K562 treated with DMSO at 1 percent for 24 hours (cell line): ENCODE data around the gene OAF. TPM values are rescaled to one million over a fixed set of nuclear protein-coding genes. Genes with fewer than 3 reads are reported as not detected.

Experiments used
- total RNA-seq: library from RNA; unstranded; fragments of 300-600 nt; gene quantifications from 2 replicates; pipeline ENCODE4 v1.2.3, GENCODE V29; 2022; ENCODE audit warnings: low read depth; ENCODE audit not compliant: insufficient read depth

The OAF gene
- total RNA-seq: 7.0 and 13.2 TPM in 2 replicates

GRCh38 chr11:120210626-120211521, at the start of gene OAF:
TSS of gene OAF (plus strand) at chr11:120211032. CDS start at chr11:120211280, 248 bp downstream.

GRCh38 chr11:120239713-120240640, 29.1 kb downstream of the OAF start, which contains the start of gene POU2F3:
TSS of gene POU2F3 (plus strand) at chr11:120240140. CDS start at chr11:120240344, 204 bp downstream.

Other genes starting within 250 kb of the OAF start
- gene TRIM29, start 72.9 kb upstream of the OAF start, total RNA-seq: 0.45 and 1.3 TPM in 2 replicates
- gene POU2F3, start 29.1 kb downstream of the OAF start, total RNA-seq: not detected in 2 replicates
- 1.1 TPM in 2 replicates for gene TLCD5, start 114.3 kb downstream of the OAF start, total RNA-seq
- gene ARHGEF12, start 125.4 kb downstream of the OAF start, total RNA-seq: 30.0 and 34.5 TPM in 2 replicates